GM12878 (cell line): ENCODE results near the gene RRAS. TPM values are rescaled to one million over a fixed set of nuclear protein-coding genes. Genes with fewer than 3 reads are reported as not detected.

Experiments used
- ATAC-seq: fragments of 200-7000 bp; cut with Tn5 transposase; 3 replicates; pipeline ENCODE4 v1.9.1; 2020; ENCODE audit warnings: mild to moderate bottlenecking, moderate library complexity
- BruUV-seq: library from RNA; stranded (reverse); fragments of 400-500 nt; replicated peaks from 2 replicates; lab custom pipeline; 2021; lab: Mats Ljungman, UMichigan
- CTCF ChIA-PET: fragments of 300-600 bp; sonication (Branson Sonifier 250); formaldehyde crosslinking; extraction: SDS; loops from one replicate; lab custom pipeline; 2021; ENCODE audit warnings: inconsistent platforms; lab: Yijun Ruan, JAX
- POLR2A ChIA-PET: fragments of 350-600 bp; formaldehyde crosslinking; extraction: SDS; loops from one replicate; lab custom pipeline; 2021; ENCODE audit warnings: inconsistent platforms; lab: Charles Lee
- RAD21 ChIA-PET: fragments of 300-600 bp; sonication (Branson Sonifier 250); formaldehyde crosslinking; loops from one replicate; lab custom pipeline; 2023; ENCODE audit warnings: antibody characterized with exemption; ENCODE audit not compliant: unreplicated experiment; lab: Charles Lee
- SMC1A ChIA-PET: fragments of 300-600 bp; sonication (Branson Sonifier 250); formaldehyde crosslinking; loops from one replicate; lab custom pipeline; 2023; ENCODE audit not compliant: unreplicated experiment, uncharacterized antibody; lab: Charles Lee
- DNase-seq: peaks from one replicate; pipeline ENCODE4 v3.0.0-alpha.2; 2011; ENCODE audit warnings: low read depth, low spot score
- FAIRE-seq: peaks from 3 replicates; lab custom pipeline; 2011; peaks lifted over from hg19 to GRCh38; lab: Jason Lieb, UNC
- H2AFZ ChIP-seq: 2 replicates; pipeline ENCODE4 v1.6.0; 2011; ENCODE audit warnings: low read depth, low read length, control low read depth; ENCODE audit not compliant: control insufficient read depth
- H3K27ac ChIP-seq: 2 replicates; pipeline ENCODE4 v1.5.1; 2011; ENCODE audit warnings: control low read depth; ENCODE audit not compliant: control insufficient read depth, insufficient read depth
- H3K27me3 ChIP-seq, 2 experiments: replicated peaks in 1 of 2; 2 replicates each; pipeline versions ENCODE4 v1.6.0 to v1.6.1; 2011; ENCODE audit warnings: low read length in 1 of 2; ENCODE audit not compliant: control insufficient read depth in 2 of 2, insufficient read depth in 2 of 2
- H3K36me3 ChIP-seq, 2 experiments: 2 replicates each; pipeline ENCODE4 v1.5.1; 2011; ENCODE audit warnings: low read length in 1 of 2; ENCODE audit not compliant: control insufficient read depth in 2 of 2, insufficient read depth in 2 of 2
- H3K4me1 ChIP-seq: 2 replicates; pipeline ENCODE4 v1.6.1; 2011; ENCODE audit warnings: mild to moderate bottlenecking, low read length, moderate library complexity, mixed read lengths; ENCODE audit not compliant: control insufficient read depth, insufficient read depth
- H3K4me2 ChIP-seq: 2 replicates; pipeline ENCODE4 v1.6.0; 2011; ENCODE audit warnings: control low read depth; ENCODE audit not compliant: control insufficient read depth, insufficient read depth
- H3K4me3 ChIP-seq: fragments of 200-600 bp; sonication (generic); 2 replicates; pipeline ENCODE4 v1.5.1; 2016
- H3K79me2 ChIP-seq: 2 replicates; pipeline ENCODE4 v1.6.0; 2011; ENCODE audit warnings: low read length; ENCODE audit not compliant: control insufficient read depth, insufficient read depth
- H3K9ac ChIP-seq: 2 replicates; pipeline ENCODE4 v1.8.0; 2011; ENCODE audit warnings: low read length, control low read depth, mixed read lengths; ENCODE audit not compliant: control insufficient read depth, insufficient read depth
- H3K9me3 ChIP-seq: replicated peaks from 3 replicates; pipeline ENCODE4 v1.5.1; 2011; ENCODE audit warnings: mild to moderate bottlenecking, low read length; ENCODE audit not compliant: control insufficient read depth, insufficient read depth
- H4K20me1 ChIP-seq: 2 replicates; pipeline ENCODE4 v1.6.0; 2011; ENCODE audit not compliant: control insufficient read depth, insufficient read depth
- BCL11A ChIP-seq: IDR thresholded peaks from 2 replicates; pipeline ENCODE4 v1.6.1; 2011; ENCODE audit warnings: low read depth, low read length
- CREM ChIP-seq: IDR thresholded peaks from 2 replicates; pipeline ENCODE4 v1.6.1; 2014; ENCODE audit warnings: antibody characterized with exemption, low read depth
- ELK1 ChIP-seq: IDR thresholded peaks from 2 replicates; pipeline ENCODE4 v1.6.1; 2012; ENCODE audit warnings: low read depth, low read length, improper control_type of control experiment
- GATAD2B ChIP-seq: fragments of 450-650 bp; conservative IDR thresholded peaks from 2 replicates; pipeline ENCODE4 v1.6.1; 2017; ENCODE audit warnings: low read depth, mild to moderate bottlenecking, moderate library complexity
- HDAC2 ChIP-seq: fragments of 200-600 bp; sonication (generic); IDR thresholded peaks from 2 replicates; pipeline ENCODE4 v1.6.1; 2017
- IKZF2 ChIP-seq, 2 experiments: fragments of 450-650 bp; IDR thresholded peaks; 2 replicates each; pipeline ENCODE4 v1.6.1; 2017; ENCODE audit warnings: mild to moderate bottlenecking in 2 of 2, moderate library complexity in 2 of 2
- MYB ChIP-seq: fragments of 150-350 bp; IDR thresholded peaks from 2 replicates; pipeline ENCODE4 v1.6.1; 2014; ENCODE audit warnings: mild to moderate bottlenecking, low read depth, low read length, borderline replicate concordance
- NR2C1 ChIP-seq: fragments of 450-650 bp; IDR thresholded peaks from 2 replicates; pipeline ENCODE4 v1.6.1; 2017; ENCODE audit warnings: antibody characterized with exemption, mild to moderate bottlenecking, moderate library complexity
- PKNOX1 ChIP-seq: fragments of 450-650 bp; IDR thresholded peaks from 2 replicates; pipeline ENCODE4 v1.6.1; 2016; ENCODE audit warnings: mild to moderate bottlenecking
- SIN3A ChIP-seq: IDR thresholded peaks from 2 replicates; pipeline ENCODE4 v1.6.1; 2012; ENCODE audit warnings: low read depth, low read length, improper control_type of control experiment
- SIX5 ChIP-seq: IDR thresholded peaks from 2 replicates; pipeline ENCODE4 v1.6.1; 2011; ENCODE audit warnings: mild to moderate bottlenecking, low read depth, low read length, moderate library complexity; ENCODE audit not compliant: severe bottlenecking
- SUZ12 ChIP-seq: fragments of 200-600 bp; sonication (generic); IDR thresholded peaks from one replicate; pipeline ENCODE4 v1.6.1; 2018; ENCODE audit warnings: antibody characterized with exemption, mild to moderate bottlenecking; ENCODE audit not compliant: unreplicated experiment
- TCF12 ChIP-seq: IDR thresholded peaks from 2 replicates; pipeline ENCODE4 v1.6.1; 2011; ENCODE audit warnings: low read depth, mild to moderate bottlenecking, low read length
- TCF7 ChIP-seq: IDR thresholded peaks from 2 replicates; pipeline ENCODE4 v1.6.1; 2014; ENCODE audit warnings: antibody characterized with exemption, borderline replicate concordance
- YBX1 ChIP-seq: fragments of 450-650 bp; IDR thresholded peaks from 2 replicates; pipeline ENCODE4 v1.6.1; 2016; ENCODE audit warnings: antibody characterized with exemption
- WGBS: methylation state at CpG from one replicate; pipeline ENCODE4 v1.1.6; 2016; ENCODE audit warnings: low lambda C conversion rate; ENCODE audit not compliant: insufficient replicate concordance, insufficient coverage; ENCODE audit errors: missing lambda C conversion rate; 5-methylcytosine and 5-hydroxymethylcytosine counted together
- in situ Hi-C: fragments of 300-500 bp; cut with MboI; formaldehyde crosslinking; loops from 9 replicates; pipeline ENCODE4 v1.14.3; 2018; ENCODE audit warnings: mixed read lengths
- intact Hi-C: fragments of 100-400 bp; cut with micrococcal nuclease; formaldehyde crosslinking; loops from one replicate; pipeline ENCODE4 v1.14.2; 2022; ENCODE audit not compliant: unreplicated experiment
- polyA plus RNA-seq, 11 experiments: library from polyadenylated mRNA; depleted of rRNA in 4 of 11; unstranded in 6 of 11; stranded (reverse) in 5 of 11; fragments of >200 nt; fragmentation: Nextera tagmentation in 4 of 11; fragmentation: Illumina TruSeq in 1 of 11; extraction: Ambion mirVana in 4 of 11; extraction: Trizol in 1 of 11; gene quantifications; 1 replicate in 1 of 11; 2 replicates in 10 of 11; pipeline versions ENCODE4 v1.2.1 to v1.2.3, GENCODE V29; 2011 to 2016; ENCODE audit warnings: inconsistent platforms in 2 of 11, missing spikeins in 2 of 11, low read depth in 1 of 11
- total RNA-seq, 4 experiments: library from RNA; depleted of rRNA in 3 of 4; stranded (reverse); fragments of >200 nt in 3 of 4; fragmentation: Illumina TruSeq in 1 of 4; extraction: Trizol in 1 of 4; gene quantifications; 2 replicates each; pipeline versions ENCODE4 v1.2.1 to v1.2.3, GENCODE V29; 2013 to 2021

The RRAS gene
- total and polyA plus RNA-seq, 10 of the 15 experiments (the other 5 are each of a cell fraction or from before 2014, with no cell fraction given): 0.24 to 5.8 (median 1.8) TPM

- Histone ChIP-seq H3K9me3 (no peaks in the 10 kb centered on the region), H4K20me1 (peaks cover 3% of the 10 kb centered on the region; the same call in 1 of the 2 replicates), H2AFZ (no peak overlapping the region), H3K27ac (no peak overlapping the region), H3K4me3 (no peak overlapping the region), H3K79me2 (peaks cover 28% of the 10 kb centered on the region), H3K4me2 (peak overlapping the region; percentile 38; the same call in 1 of the 2 replicates), H3K9ac (no peak overlapping the region), H3K27me3 (no peaks in the 10 kb centered on the region), H3K4me1 (peaks cover 15% of the 10 kb centered on the region), H3K36me3 (peaks cover 0 to 4% of the 10 kb centered on the region in 2 experiments; a peak in 2 of 4 replicates)
- in situ Hi-C loops: no loop called here
- ChIA-PET RAD21 (interaction anchor here (0.6 to 1.2 kb wide), 3 partner anchors 51 to 87 kb away, joined by 3 to 9 read pairs (median 3); partner anchors contain the start of gene RRAS), SMC1A (interaction anchor here (2.2 kb wide), 1 partner anchor 9 kb away, joined by 7 read pairs; the partner anchor contains the start of genes NOSIP and PRRG2), POLR2A (interaction anchor here (0.5 to 2.1 kb wide), 10 partner anchors 9 to 271 kb away, joined by 3 to 23 read pairs (median 4); partner anchors contain the start of genes NOSIP, PRMT1, PRRG2 and RCN3), CTCF (interaction anchor here (0.9 to 1.4 kb wide), 3 partner anchors 19 to 83 kb away, joined by 3 read pairs; no protein-coding TSS in a partner anchor)
- 65% methylated on average over 5 of the region's 5 CpGs for WGBS
- ATAC-seq (no peak), DNase-seq (no peak), FAIRE-seq (no peak)
- BruUV-seq: no TSS peak
- intact Hi-C loops: no loop called here
- TF ChIP-seq SIN3A (0 out of 2 replicates have a peak, but pooled peaks have one; percentile 2), ELK1 (no peak)
- TF ChIP-seq, all 136 proteins: peak for 1
Observed at GRCh38 chr19:49589502-49589905, 50.4 kb downstream of the RRAS start.

GRCh38 chr19:49588365-49589122 is 51.4 kb downstream of the RRAS start:
- 43% methylated on average over 18 of the region's 18 CpGs for WGBS
- intact Hi-C loops: no loop called here
- RAD21 ChIA-PET: interaction anchor here (0.9 kb wide), 1 partner anchor 8 kb away, joined by 3 read pairs; the partner anchor contains the start of gene NOSIP
- no peak for TF ChIP-seq SUZ12
- TF ChIP-seq BCL11A: 0 out of 2 replicates have a peak, but pooled peaks have one; percentile 41
- peak; percentile 20; the same call in 1 of the 2 replicates for TF ChIP-seq CREM
- no peak for TF ChIP-seq SIX5
- TF ChIP-seq HDAC2: no peak
- TF ChIP-seq GATAD2B: no peak
- peak; percentile 95 for TF ChIP-seq TCF12
- no peak for TF ChIP-seq MYB
- TF ChIP-seq PKNOX1: peak; percentile 48; the same call in 1 of the 2 replicates
- TF ChIP-seq YBX1: no peak
- no peak for TF ChIP-seq TCF7
- TF ChIP-seq IKZF2 (IDR thresholded peaks at IDR 0.05): peak; percentile 60 to 65; a peak in 3 of 4 replicates
- TF ChIP-seq NR2C1: no peak

More at GRCh38 chr19:49588365-49589122, 51.4 kb downstream of the RRAS start:
- Histone ChIP-seq H3K79me2 (peaks cover 20% of the 10 kb centered on the region), H2AFZ (no peak overlapping the region), H3K9ac (no peak overlapping the region), H3K27me3 (no peaks in the 10 kb centered on the region), H3K4me2 (no peak overlapping the region), H4K20me1 (no peaks in the 10 kb centered on the region), H3K27ac (no peak overlapping the region), H3K4me1 (peaks cover 11% of the 10 kb centered on the region), H3K36me3 (no peaks in the 10 kb centered on the region), H3K9me3 (no peaks in the 10 kb centered on the region), H3K4me3 (no peak overlapping the region)
- no peak for DNase-seq
- BruUV-seq: no TSS peak
- no peak for FAIRE-seq
- SMC1A ChIA-PET: no interaction called here
- in situ Hi-C loops: no loop called here
- no peak for ATAC-seq
- POLR2A ChIA-PET: interaction anchor here (0.7 to 1.4 kb wide), 4 partner anchors 53 to 88 kb away, joined by 3 to 5 read pairs (median 3); partner anchors contain the start of genes PRMT1 and SCAF1
- CTCF ChIA-PET: interaction anchor here (0.9 to 1.4 kb wide), 2 partner anchors 18 to 84 kb away, joined by 3 read pairs; no protein-coding TSS in a partner anchor
